Kidney (tissue), 14 donors: ENCODE data around the gene KDM1A. TPM values are rescaled to one million over a fixed set of nuclear protein-coding genes. Genes with fewer than 3 reads are reported as not detected.

ENCODE experiments used
- DNase-seq, 5 donors: peaks; one replicate each; pipeline ENCODE4 v3.0.0-alpha.2; 2013 to 2020
- FAIRE-seq: peaks from 2 replicates; lab custom pipeline; 2012; peaks lifted over from hg19 to GRCh38; lab: Jason Lieb, UNC
- H3K27ac ChIP-seq, 2 donors: one replicate each; pipeline ENCODE4 v1.7.0; 2013; ENCODE audit warnings: low read depth in 2 of 2, low read length in 2 of 2, inconsistent platforms in 1 of 2
- H3K27me3 ChIP-seq: one replicate; pipeline ENCODE4 v1.7.1; 2013; ENCODE audit warnings: low read length, inconsistent platforms; ENCODE audit not compliant: control insufficient read depth, insufficient read depth
- H3K36me3 ChIP-seq, 3 donors: one replicate each; pipeline versions ENCODE4 v1.7.0 to v1.7.1; 2013; ENCODE audit warnings: low read length in 3 of 3, control low read depth in 1 of 3, inconsistent platforms in 1 of 3; ENCODE audit not compliant: insufficient read depth in 3 of 3, control insufficient read depth in 2 of 3
- H3K4me1 ChIP-seq, 3 donors: one replicate each; pipeline versions ENCODE4 v1.7.0 to v1.7.1; 2013; ENCODE audit warnings: low read length in 3 of 3, inconsistent platforms in 1 of 3, low read depth in 1 of 3; ENCODE audit not compliant: control insufficient read depth in 2 of 3, insufficient read depth in 2 of 3
- H3K4me3 ChIP-seq, 3 donors: one replicate each; pipeline versions ENCODE4 v1.7.0 to v1.8.1; 2013; ENCODE audit warnings: low read length in 3 of 3, control low read depth in 1 of 3, inconsistent platforms in 1 of 3
- H3K9ac ChIP-seq, 3 donors: one replicate each; pipeline versions ENCODE4 v1.7.0 to v1.7.1; 2013; ENCODE audit warnings: low read length in 3 of 3, control low read depth in 1 of 3, inconsistent platforms in 1 of 3
- H3K9me3 ChIP-seq, 3 donors: one replicate each; pipeline versions ENCODE4 v1.7.0 to v1.7.1; 2013; ENCODE audit warnings: low read length in 3 of 3, control low read depth in 1 of 3, inconsistent platforms in 1 of 3; ENCODE audit not compliant: control insufficient read depth in 2 of 3, insufficient read depth in 1 of 3
- CTCF ChIP-seq: IDR thresholded peaks from 3 replicates; pipeline ENCODE4 v1.5.1; 2012; ENCODE audit warnings: mild to moderate bottlenecking, moderate library complexity, borderline replicate concordance; ENCODE audit not compliant: insufficient read depth; ENCODE audit errors: extremely low read depth
- intact Hi-C: fragments of 100-400 bp; cut with DNase I; formaldehyde crosslinking; loops from one replicate; pipeline ENCODE4 v1.11.1; 2022
- polyA plus RNA-seq: library from polyadenylated mRNA; stranded (reverse); fragments of 350-450 nt; fragmentation: Illumina TruSeq; extraction: RNeasy Lipid Tissue Mini Kit (QIAGEN cat#74804); gene quantifications from one replicate; pipeline ENCODE4 v1.2.3, GENCODE V29; 2014; ENCODE audit warnings: low read depth, low replicate concordance; ENCODE audit not compliant: insufficient read depth
- total RNA-seq: library from RNA; stranded (reverse); fragmentation: NEBNext Ultra II Directional; extraction: Animal tissue kit (Norgen Biotek cat#: 25700); gene quantifications from one replicate; pipeline ENCODE4 v1.2.1, GENCODE V29; 2021
- donor health status: control.
- donor health status: control.
- donor health status: control.
- donor health status: control.
- donor health status: control.
- donor health status: DM: yes; HTN: yes; CAD: no.
- donor health status: Normal renal cell carcinoma (clear cell type).

The KDM1A gene
- total and polyA plus RNA-seq, 2 donors from 2014 or later: 33.3 to 54.4 TPM

- peaks cover 0 to 13% (median 3%) of the 10 kb centered on the region in 3 donors for H3K4me1 ChIP-seq
- H3K4me3 ChIP-seq: no peak overlapping the region
- peaks cover 1 to 8% (median 8%) of the 10 kb centered on the region in 3 donors for H3K36me3 ChIP-seq
- intact Hi-C loops: loop anchor here (5.0 kb wide), 1 partner anchor 89 kb away; no protein-coding TSS in a partner anchor
- no peaks in the 10 kb centered on the region for H3K9me3 ChIP-seq
- no peak for FAIRE-seq
- H3K27me3 ChIP-seq: no peaks in the 10 kb centered on the region
- no peak overlapping the region for H3K27ac ChIP-seq
- TF ChIP-seq CTCF: peak; percentile 94
- peak in 4 of 5 donors; percentile 61 to 86 (median 71) for DNase-seq
- H3K9ac ChIP-seq: no peak overlapping the region
These were observed 79.3 kb downstream of the KDM1A start for GRCh38 chr1:23098463-23099170.

GRCh38 chr1:23099171-23099536 is 79.9 kb downstream of the KDM1A start:
- peaks cover 0 to 3% (median 3%) of the 10 kb centered on the region in 3 donors for H3K36me3 ChIP-seq
- intact Hi-C loops: loop anchor here (5.0 kb wide), 1 partner anchor 88 kb away; no protein-coding TSS in a partner anchor
- H3K9ac ChIP-seq: no peak overlapping the region
- no peak for DNase-seq
- no peaks in the 10 kb centered on the region for H3K9me3 ChIP-seq
- H3K4me3 ChIP-seq: no peak overlapping the region
- H3K27ac ChIP-seq: no peak overlapping the region
- TF ChIP-seq CTCF: no peak
- peaks cover 0 to 13% (median 3%) of the 10 kb centered on the region in 3 donors for H3K4me1 ChIP-seq
- FAIRE-seq: no peak
- no peaks in the 10 kb centered on the region for H3K27me3 ChIP-seq

GRCh38 chr1:23100074-23100748 is 80.9 kb downstream of the KDM1A start:
- peak overlapping the region in 1 of 2 donors; percentile 28 for H3K27ac ChIP-seq
- DNase-seq: no peak
- H3K27me3 ChIP-seq: no peaks in the 10 kb centered on the region
- H3K4me3 ChIP-seq: no peak overlapping the region
- no peak for FAIRE-seq
- peaks cover 0 to 13% (median 3%) of the 10 kb centered on the region in 3 donors for H3K4me1 ChIP-seq
- no peaks in the 10 kb centered on the region for H3K36me3 ChIP-seq
- H3K9me3 ChIP-seq: no peaks in the 10 kb centered on the region
- intact Hi-C loops: no loop called here
- no peak overlapping the region for H3K9ac ChIP-seq
- TF ChIP-seq CTCF: no peak
